ENCODE results near the gene CPT2.

GRCh38 chr1:53206735-53207379, 10.2 kb downstream of the CPT2 start:
- no peak for TF ChIP-seq TAF1 (IDR thresholded peaks at IDR 0.05; ENCODE audit: low read depth)
- no peak for TF ChIP-seq MAX (IDR thresholded peaks at IDR 0.05)
- no peak for TF ChIP-seq USF1 (IDR thresholded peaks at IDR 0.05)
- TF ChIP-seq TEAD4 (IDR thresholded peaks at IDR 0.05) = no peak
- no peak for TF ChIP-seq EP300 (IDR thresholded peaks at IDR 0.05; ENCODE audit: borderline replicate concordance)
- no peak for TF ChIP-seq RAD21 (IDR thresholded peaks at IDR 0.05; ENCODE audit: low read depth)
- TF ChIP-seq CEBPB (IDR thresholded peaks at IDR 0.05) = no peak
- TF ChIP-seq YY1 (IDR thresholded peaks at IDR 0.05; ENCODE audit: low read depth) = no peak
- no peak for TF ChIP-seq FOXM1 (IDR thresholded peaks at IDR 0.05; ENCODE audit: borderline replicate concordance, low read depth)
- TF ChIP-seq CREB1 (IDR thresholded peaks at IDR 0.05; ENCODE audit: low read depth) = no peak
- TF ChIP-seq NFIC (IDR thresholded peaks at IDR 0.05) = no peak
- TF ChIP-seq REST (IDR thresholded peaks at IDR 0.05; ENCODE audit: low read depth) = no peak
- TF ChIP-seq EGR1 (IDR thresholded peaks at IDR 0.05) = no peak
- no peak for TF ChIP-seq TCF12 (IDR thresholded peaks at IDR 0.05; ENCODE audit: low read depth)
